Measurements from ENCODE around the gene HSFX4.
"Not testable (repeated sequence)": the region's sequence is repeated elsewhere in the genome, so short reads cannot be mapped to it uniquely, and the experiment has no call there.

HSFX4 gene, protein sequence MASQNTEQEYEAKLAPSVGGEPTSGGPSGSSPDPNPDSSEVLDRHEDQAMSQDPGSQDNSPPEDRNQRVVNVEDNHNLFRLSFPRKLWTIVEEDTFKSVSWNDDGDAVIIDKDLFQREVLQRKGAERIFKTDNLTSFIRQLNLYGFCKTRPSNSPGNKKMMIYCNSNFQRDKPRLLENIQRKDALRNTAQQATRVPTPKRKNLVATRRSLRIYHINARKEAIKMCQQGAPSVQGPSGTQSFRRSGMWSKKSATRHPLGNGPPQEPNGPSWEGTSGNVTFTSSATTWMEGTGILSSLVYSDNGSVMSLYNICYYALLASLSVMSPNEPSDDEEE

DNA sequence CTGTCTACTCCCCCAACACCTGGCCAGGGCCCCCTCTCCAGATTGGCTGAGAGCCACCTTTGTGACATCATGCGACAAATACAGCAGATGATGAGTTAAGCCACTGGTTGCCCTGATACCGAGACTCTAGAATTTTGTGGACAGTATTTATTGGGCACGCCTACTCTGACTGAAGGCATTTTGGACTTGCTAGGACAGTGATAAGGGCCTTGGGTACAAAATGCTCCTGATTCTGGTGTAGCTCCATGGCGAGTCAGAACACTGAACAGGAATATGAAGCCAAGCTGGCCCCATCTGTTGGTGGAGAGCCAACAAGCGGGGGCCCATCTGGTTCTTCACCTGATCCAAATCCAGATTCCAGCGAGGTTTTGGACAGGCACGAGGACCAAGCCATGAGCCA lies at the start of gene HSFX4:
TSS of gene HSFX4 (plus strand) at position 174 of the 400 bp plus-strand sequence. CDS start at position 246, 72 bp downstream.
- DNase-seq (ENCODE audit: low read depth in 2 of 2): not testable (repeated sequence)

DNA sequence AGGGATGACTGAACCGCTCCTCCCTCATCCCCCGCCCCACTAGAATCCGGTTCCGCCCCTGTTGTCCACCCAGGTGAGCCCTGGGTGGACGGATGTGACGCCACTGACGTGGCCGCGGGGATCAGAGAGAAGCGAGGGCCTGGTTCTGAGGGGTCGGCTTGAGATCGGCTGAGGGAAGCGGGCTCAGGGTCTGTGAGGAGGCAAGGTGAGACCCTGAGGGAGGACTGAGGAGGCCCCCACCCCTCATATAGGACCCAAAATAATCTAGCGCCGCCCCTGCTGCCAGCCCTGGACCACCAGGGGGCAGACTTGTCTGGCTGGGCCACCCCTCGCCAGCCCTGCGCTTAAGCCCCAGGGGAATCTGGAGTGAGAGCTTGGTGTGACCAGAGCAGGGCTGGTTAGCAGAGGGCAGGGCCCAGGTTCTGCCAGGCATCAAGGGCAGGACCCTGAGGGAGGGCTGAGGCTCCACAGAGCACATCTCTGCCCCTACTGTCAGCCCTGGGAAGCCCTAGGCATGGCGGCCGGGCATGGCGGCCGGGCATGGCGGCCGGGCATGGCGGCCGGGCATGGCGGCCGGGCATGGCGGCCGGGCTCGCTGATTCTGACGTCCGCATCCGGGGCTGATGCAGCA lies 48.2 kb upstream of the HSFX4 start, which contains the start of gene MAGEA8:
TSS of gene MAGEA8 (plus strand) at position 103 of the 631 bp plus-strand sequence. CDS start 3,090 bp downstream, outside the sequence.
- DNase-seq (ENCODE audit: low read depth in 2 of 2): no peak

DNA sequence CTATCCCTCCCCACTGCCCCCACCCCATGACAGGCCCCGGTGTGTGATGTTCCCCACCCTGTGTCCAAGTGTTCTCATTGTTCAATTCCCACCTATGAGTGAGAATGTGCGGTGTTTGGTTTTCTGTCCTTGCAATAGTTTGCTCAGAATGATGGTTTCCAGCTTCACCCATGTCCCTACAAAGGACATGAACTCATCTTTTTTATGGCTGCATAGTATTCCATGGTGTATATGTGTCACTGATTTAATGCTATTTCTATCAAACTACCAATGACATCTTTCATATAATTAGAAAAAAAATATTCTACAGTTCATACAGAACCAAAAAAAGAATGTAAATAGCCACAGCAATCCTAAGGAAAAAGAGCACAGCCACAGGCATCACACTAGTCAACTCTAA lies 38.5 kb upstream of the HSFX4 start:
- not testable (repeated sequence) for DNase-seq (ENCODE audit: low read depth in 2 of 2)

DNA sequence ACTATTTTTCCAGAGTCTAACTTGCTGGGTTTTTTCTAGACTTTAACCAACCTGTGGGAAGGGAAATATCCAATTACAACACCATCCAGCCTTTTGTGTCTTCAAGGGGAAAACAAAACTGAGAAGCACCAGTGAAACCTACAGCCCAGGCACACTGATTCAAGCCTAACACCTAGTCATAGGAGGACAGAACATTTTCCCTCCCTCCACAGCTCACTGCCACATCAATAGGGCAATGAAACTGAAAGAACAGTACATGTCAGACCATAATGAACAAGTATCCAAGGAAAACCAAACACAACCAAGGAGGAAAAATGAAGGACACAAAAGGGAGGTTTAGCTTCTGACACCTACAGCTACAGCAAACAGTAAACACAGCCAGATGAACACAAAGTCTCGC lies 30.8 kb upstream of the HSFX4 start:
- DNase-seq (ENCODE audit: low read depth in 2 of 2): no peak

DNA sequence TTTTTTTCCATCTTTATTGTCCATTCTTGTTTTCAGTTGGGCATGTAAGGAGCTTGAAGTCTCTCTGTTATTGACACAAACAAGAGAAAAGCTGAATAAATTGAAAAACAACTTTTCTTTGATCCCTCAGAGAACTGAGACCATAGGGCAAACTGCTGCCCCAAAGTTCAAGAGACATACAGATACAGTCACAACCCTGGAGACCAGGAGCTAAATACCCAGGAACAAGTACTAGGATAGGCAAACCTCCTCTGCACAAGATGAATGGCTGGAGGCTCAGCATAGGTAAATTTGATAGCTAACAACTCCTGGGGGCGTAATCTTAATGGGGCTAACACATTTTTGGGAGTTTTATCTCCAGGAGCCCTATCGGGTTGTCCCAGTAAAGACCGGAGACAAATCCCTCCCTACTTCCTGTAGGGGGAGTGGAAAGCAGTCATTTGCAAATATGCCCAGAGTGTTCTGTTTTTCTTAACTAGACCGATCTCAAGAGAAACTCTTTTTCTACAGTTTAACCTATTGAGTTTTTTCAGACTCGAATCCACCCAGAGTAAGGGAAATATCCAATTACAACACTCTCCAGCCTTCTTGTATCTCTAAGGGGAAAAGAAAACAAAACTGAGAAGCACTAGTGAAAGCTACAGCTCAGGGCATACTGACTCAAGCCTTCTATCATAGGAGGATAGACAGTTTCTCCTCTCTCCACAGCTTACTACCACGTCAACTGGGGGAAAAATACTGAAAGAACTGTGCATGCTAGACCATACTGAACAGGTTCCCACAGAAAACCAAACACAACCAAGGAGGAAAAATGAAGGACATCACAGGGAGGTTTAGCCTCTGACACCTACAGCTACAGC lies 25.3 kb upstream of the HSFX4 start:
- no peak for DNase-seq (ENCODE audit: low read depth in 2 of 2)

DNA sequence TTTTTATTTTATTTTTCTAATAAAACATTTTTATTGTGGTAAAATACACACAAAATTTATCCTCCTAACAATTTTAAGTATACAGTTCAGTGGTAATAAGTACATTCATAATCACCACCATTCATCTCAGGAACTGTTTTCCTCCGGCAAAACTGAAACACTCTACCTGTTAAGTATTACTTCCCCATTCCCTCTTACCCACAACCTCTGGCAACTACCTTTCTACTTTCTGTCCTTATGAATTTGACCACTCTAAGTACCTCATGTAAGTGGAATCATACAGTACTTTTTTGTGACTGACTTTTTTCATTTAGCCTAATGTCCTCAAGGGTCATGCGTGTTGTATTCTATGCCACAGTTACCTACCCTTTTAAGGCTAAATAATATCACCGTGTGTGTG lies 21.1 kb upstream of the HSFX4 start:
- DNase-seq (ENCODE audit: low read depth in 2 of 2): no peak

DNA sequence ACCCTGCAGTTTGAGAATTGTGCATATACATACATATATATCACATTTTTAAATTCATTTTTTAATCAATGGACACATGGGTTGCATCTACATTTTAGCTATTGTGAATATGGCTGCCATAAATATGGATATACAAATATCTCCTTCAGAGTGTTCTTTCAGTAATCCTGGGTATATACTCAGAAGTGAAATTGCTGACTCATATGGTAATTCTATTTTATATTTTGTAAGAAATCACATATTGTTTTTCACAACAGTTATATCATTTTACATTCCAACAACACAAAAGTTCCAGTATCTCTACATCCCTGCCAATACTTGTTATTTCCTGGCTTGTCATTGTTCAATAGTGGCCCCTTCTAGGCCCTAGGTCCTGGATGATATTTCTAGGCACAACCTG lies 20.6 kb upstream of the HSFX4 start:
- DNase-seq (ENCODE audit: low read depth in 2 of 2): no peak

DNA sequence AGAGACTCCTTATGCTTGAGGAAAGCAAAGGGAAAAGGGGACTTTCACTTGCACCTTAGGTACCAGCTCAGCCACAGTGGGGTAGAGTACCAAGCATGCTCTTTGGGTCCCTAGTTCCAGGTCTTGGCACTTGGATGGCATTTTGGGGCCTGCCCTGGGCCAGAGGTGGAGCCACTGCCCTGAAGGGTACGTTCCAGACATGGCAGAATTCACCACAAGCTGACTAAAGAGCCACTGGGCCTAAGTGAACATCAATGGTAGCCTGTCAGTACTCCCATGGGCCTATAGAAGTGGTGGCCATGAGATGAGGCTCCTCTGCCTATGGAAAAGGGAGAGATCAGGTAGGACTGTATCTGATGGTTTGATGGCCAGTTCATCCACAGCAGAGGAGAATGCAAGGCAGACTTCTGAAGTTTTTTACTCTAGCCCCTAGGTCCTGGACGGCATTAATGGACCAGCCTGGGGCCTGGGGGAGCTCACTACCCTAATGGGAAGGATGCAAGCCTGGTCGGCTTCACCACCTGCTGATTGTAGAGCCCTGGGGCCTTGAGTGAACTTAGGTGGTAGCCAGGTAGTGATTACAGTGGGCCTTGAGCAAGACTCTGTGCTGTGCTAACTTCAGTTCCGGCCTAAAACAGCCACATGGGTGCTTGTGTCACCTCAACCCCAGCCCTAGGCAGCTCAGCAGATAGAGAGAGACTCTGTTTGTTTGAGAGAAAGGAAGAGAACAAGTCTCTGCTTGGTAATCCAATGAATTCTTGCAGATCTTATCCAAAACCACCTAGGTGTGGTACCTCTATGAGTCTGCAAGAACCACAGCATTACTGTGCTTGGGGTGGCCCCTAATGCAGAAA lies 19.8 kb upstream of the HSFX4 start:
- DNase-seq (ENCODE audit: low read depth in 2 of 2): peak in 1 of 2 donors; percentile 29

DNA sequence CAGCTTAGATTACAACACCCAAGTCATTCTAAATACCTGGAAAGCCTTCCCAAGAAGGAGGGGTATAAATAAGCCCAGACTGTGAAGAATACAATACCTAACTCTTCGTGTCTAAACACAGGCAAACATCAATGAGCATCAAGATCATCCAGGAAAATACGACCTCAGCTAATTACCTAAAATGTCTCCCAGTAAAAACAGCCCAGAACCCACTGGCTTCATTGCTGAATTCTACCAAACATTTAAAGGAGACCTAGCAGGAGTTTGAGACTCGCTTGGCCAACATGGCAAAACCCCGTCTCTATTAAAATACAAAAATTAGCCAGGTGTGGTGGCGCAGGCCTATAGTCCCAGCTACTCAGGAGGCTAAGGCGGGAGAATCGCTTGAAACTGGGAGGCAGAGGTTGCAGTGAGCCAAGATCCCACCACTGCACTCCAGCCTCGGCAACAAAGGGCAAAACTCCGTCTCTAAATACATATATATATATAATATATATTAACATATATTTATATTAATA lies 19.1 kb upstream of the HSFX4 start:
- no peak for DNase-seq (ENCODE audit: low read depth in 2 of 2)

DNA sequence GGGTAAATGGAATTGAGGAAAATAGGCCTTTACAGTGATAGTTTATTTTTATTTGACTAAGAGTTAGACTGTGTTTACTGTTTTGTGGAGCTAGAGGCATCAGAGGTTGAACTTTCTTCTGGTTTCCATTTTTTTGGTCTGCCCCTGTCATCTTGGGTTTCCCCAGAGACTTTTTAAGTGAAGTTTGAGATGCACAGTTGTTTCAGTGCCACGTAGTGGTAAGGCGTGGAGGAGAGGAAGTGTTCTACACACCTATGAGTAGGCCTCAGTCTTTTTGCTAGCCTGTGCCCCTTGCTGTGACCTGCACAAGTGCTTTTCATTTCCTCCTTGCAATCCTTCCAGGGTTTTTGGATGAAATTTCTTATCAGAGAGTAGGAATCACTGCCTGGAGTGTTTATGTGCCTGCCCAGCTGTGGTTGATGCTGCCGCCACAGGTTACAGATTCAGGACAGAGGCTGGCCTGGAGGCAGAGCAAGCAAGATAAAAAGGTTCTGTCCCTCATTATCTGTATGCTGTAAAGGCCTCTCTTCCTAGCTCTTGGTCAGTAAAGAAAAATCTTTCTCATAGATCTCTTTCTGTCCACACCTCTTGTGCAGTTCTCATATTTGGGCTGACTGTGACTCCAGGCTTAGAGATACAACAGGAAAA lies 12.5 kb upstream of the HSFX4 start:
- no peak for DNase-seq (ENCODE audit: low read depth in 2 of 2)

DNA sequence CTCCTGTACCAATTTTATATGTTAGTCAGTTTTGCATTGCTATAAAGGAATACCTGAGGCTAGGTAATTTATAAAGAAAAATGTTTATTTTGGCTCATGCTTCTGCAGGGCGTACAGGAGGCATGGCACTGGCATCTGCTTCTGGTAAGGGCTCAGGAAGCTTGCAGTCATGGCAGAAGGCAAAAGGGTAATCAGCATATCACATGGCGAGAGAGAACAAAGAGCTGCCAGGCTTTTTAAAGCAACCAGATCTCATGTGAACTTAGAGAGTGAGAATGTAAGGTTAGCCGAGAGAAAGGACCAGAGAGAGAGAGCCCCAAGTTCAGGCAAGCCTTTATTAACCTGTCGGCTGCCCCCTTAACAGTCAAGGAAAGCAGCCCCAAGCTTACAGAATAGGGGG lies 5.5 kb upstream of the HSFX4 start:
- DNase-seq (ENCODE audit: low read depth in 2 of 2): not testable (repeated sequence)

DNA sequence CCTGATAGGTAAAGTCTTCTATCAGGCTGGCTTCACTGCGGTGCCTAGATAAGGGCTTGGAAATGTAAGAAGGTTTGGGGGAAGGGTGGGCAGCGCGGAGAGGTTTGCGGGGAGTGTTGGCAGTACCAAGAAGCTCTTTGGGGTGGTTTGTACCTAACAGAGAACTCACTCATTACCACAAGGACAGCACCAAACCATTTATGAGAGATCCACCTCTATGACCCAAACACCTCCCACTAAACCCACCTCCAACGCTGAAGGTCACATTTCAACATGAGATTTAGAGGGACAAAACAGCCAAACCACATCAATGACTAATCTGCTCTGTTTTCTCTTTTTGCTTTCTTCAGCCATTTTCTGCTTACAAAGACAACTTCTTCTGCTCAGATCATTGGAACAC lies 4.9 kb upstream of the HSFX4 start:
- not testable (repeated sequence) for DNase-seq (ENCODE audit: low read depth in 2 of 2)

DNA sequence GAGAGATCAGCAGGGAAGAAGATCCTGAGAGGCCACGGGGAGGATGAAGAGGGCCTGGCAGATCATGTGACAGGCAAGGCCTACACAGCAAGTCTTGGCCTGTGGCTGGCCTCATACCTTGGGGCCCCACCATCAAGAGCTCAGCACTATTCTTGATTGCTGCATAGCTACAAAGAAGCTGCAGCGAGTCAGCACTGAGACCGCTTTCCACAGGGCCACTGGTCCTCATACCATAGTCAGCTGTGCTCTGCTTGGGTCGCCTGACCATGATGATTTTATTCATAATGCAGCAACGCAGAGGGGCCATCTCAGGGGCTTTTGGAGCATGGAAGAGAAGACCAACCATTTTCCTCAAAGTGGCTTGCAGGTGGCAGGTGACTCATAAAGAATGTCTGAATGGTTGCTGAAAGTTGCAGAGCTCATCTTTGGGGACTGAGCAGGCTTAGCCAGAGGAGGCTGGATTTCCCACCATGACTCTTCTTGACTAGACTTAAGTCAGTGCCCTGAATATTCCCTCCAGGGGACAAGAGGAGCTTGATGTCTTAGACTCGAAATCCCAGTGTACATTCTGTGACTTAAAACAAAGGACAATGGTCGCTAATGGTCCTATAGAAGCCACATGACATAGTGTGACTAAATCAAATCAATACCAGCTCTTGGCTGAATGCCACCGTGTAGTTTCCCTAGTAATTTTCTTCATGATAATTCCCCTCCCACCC lies 2.0 kb upstream of the HSFX4 start:
- DNase-seq (ENCODE audit: low read depth in 2 of 2): not testable (repeated sequence)

DNA sequence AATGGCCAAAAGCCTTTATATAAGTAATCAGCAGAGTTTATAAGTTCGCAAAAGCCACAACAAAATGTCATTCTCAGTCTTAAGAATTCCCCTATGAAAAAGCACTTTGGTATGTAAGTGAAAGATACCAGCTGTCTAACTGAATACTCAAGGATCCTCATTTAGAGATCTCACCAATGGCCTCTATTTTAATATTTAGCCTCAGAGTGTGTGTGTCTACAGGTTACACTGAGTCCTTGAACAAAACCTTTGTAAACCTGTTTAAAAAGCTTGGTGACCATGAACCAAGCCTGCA lies 1.5 kb upstream of the HSFX4 start:
- not testable (repeated sequence) for DNase-seq (ENCODE audit: low read depth in 2 of 2)

DNA sequence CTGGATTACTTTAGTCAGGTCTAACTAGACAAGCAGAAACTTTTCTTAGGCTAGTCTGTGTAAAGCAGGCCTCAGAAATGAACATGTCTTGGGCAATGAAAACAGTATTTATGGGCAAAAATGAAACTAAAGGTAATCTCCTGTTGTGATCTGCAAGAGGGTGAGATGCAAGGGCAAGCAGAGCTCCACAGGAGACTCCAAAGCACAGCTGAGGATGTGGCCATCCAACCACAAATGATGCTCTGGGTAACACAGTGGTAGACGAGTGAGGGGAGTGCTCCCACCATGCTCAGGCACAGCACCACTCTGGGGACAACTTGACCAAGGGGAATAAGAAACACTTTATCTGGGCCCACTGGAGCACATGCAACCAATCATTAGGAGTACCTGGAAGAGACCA lies 738 bp upstream of the HSFX4 start:
- not testable (repeated sequence) for DNase-seq (ENCODE audit: low read depth in 2 of 2)

DNA sequence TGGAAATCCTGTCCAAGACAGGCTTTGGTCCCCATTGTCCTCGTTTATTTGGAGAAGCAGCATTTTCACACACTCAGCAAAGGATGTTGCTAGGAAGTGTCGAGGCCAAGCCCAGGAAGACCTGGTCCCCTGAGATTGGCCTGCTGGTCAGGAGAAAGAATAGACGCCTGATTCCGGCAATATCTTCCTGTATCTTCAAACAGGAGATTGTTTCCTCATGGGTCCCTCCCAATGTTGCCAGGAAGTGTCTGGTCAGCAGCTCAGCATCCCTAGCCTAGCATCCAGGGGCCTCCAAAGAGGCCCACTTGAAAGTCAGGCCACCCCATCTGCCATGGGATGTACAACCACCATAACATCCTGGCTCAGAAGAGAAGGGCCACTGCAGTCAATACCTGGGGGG lies 2.0 kb downstream of the HSFX4 start:
- DNase-seq (ENCODE audit: low read depth in 2 of 2): not testable (repeated sequence)

DNA sequence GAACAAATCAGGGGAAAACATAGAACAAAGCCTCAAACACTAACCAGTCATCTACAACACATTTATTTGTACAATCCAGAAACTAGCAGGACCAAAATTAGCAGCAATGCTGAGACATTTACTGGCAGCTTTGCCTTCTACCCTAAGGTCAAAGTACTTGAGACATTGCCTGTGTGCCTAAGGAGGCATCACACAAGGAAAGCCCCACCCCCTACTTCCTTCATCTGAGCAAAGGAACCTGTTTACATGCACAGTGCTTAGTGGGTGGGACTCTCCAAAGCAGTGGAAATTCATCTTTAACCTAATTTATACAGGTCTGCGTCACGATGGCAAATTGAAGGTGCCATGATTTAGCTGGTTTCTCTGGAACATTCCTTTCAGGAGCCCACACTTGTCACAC lies 2.8 kb downstream of the HSFX4 start:
- DNase-seq (ENCODE audit: low read depth in 2 of 2): not testable (repeated sequence)

DNA sequence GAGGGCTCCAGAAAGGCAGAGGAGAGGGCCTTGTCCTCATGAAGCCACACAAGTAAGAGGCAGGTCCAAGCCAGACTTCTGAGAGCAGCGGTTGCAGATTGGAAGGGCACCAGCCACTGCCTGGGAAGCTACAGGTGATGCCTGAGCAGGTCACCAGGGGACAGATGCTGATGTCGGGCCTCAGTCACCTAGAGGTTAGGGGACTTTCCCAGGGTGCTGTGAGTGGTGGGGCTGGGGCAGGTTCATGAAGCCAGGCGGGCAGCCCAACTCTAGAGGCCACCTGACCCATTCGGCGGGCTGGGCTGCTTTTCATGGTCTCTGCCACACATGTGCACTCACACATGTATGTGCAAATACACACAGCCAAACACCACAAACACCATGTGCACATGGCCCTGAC lies 3.6 kb downstream of the HSFX4 start:
- DNase-seq (ENCODE audit: low read depth in 2 of 2): not testable (repeated sequence)

DNA sequence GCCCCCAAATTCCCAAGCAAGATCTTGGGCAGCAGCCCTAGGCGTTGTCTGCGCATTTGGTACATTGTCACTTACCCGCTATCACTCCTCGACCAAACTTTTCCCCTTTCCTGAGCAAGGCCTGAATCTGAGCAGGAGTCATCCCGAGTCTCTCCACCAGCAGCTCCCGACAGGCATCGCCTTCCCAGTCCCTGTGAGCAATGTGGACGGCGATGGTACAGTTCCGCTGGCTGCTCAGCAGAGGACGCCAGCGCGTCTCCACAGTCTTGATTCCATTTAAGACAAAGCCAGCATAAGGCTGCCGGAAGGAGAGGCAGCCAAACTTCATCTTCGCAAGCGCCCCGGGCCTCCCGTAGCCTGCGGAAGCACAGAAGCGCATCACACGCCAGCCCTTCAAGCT lies 4.2 kb downstream of the HSFX4 start:
- DNase-seq (ENCODE audit: low read depth in 2 of 2): not testable (repeated sequence)

DNA sequence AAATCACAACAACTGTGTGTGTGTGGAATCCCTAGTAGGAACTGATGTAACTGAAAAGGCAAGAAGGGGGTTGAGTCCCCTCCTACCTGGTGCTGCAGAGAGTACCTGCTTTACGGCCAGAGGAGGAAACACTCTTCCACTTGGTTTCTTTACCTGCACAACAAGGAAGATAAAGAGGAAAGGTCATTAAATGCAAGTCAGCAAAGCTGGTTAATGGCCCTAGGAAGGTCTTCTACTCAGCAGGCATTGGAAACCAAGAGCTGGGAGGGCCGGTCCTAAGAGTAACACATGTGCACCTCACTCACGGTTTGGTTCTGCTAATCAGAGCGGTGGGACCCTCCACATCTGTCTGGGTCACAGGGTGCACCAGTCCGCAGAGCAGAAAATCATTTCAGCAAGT lies 8.0 kb downstream of the HSFX4 start:
- not testable (repeated sequence) for DNase-seq (ENCODE audit: low read depth in 2 of 2)
